Measurements from ENCODE around the gene SLC40A1.
A peak's percentile ranks its signal among the peaks of the same experiment; 100 is the strongest.

The SLC40A1 gene

GRCh38 chr2:189599245-189599644 lies 18.7 kb upstream of the SLC40A1 start:
- no peak for DNase-seq (ENCODE audit: low spot score)

DNA sequence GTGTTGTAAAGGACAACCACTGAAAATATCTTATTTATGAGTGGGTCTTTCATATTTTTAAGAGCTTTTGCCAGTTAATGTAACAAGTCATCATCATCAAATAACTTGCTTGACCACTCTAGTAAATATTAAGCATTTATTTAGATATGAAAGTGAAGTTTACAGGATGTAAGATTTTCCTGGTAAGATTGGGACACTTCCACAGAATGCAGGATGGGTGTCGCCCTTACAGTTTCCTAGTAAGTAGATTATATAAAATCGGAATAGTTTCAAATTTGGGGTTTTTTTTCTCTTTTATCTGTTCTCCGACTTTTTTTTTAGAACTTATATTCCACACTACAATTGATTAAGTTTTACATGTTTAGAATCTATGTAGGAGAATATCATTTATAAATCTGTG lies 14.8 kb upstream of the SLC40A1 start:
- DNase-seq (ENCODE audit: low spot score): no peak

DNA sequence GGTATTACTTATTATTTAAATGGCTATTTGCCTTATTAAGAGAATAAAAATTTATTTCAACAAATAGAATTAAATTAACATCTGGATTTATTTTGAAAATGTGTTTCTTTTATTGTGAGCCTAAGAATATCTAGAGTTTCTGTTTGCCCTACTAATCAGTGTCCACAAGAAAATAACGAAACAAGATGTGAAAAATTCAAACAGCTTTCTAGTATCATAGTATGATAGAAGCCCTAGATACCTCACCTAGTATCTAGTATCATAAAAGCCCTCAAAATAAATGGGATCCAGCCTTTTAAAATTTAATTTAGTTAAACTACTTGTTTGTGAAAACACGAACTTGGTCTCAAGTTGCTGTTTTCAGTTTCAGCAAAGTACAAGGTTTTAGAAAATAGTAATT lies 13.7 kb upstream of the SLC40A1 start:
- DNase-seq (ENCODE audit: low spot score): no peak

DNA sequence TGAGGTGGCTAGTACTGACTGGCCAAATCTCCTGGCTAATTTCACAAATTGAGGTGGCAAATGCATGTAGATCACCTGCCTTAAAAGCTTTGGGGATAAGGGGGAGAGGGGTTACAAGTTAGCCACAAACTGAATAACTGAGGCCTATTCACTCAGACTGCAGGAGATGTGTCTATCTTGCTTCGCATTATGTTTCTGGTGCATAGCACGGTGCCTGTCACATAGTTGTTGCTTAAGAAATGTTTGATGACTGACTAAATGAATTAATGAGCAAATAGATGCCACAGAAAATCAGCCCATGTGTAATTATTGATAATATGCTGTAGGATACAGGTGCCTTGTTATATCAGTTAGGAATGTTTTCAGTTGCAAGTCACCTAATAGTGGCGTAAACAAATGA lies 12.5 kb upstream of the SLC40A1 start:
- no peak for DNase-seq (ENCODE audit: low spot score)

- DNase-seq (ENCODE audit: low spot score): no peak
Measured at GRCh38 chr2:189592353-189592984, 11.9 kb upstream of the SLC40A1 start.

DNA sequence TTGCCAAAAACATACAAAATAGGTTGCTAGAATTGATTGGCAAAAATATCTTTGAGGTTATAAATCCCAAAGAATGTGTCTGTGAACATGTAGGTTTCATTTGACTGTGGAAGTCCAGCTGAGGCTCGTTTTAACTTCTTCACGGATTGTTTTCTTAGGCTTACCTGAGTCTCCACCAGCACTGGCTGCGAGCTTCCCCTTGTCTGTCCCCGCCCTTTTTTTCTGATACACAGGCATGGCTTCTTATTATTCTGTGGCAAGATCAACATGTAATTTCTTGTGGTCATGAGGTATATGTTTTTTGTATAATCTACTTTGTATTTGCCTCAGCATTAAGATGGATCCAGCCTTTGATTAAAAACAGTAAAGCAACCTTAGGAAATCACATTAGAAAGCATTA lies 7.2 kb upstream of the SLC40A1 start:
- DNase-seq (ENCODE audit: low spot score): no peak

- no peak for DNase-seq (ENCODE audit: low spot score)
Measured at GRCh38 chr2:189585226-189585756, 4.7 kb upstream of the SLC40A1 start.

GRCh38 chr2:189584686-189585085 lies 4.1 kb upstream of the SLC40A1 start:
- DNase-seq (ENCODE audit: low spot score): no peak

GRCh38 chr2:189583227-189584198 lies 2.9 kb upstream of the SLC40A1 start:
- DNase-seq (ENCODE audit: low spot score): no peak

DNA sequence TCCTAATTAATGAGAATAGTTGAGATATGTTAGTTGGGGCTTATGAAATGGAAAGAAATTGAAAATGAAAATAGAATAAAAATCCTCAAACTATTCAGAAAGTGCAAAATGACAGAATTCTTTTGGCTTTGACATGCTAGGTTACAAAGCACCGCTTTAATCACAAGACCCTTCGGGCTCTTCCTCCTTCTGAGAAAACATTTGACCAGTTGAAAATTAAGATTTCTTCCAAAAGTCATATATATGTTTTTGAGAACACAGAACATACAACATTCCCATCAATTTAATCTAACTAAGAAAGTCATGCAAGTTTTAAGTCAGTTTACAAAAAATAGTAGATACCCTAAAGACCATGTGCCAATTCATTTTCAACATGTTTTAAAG lies 2.2 kb upstream of the SLC40A1 start:
- DNase-seq (ENCODE audit: low spot score): no peak

- DNase-seq (ENCODE audit: low spot score): no peak
Measured at GRCh38 chr2:189582140-189582808, 1.7 kb upstream of the SLC40A1 start.

- peak; percentile 63 for DNase-seq (ENCODE audit: low spot score)
Measured at GRCh38 chr2:189581354-189582139, 961 bp upstream of the SLC40A1 start.

- DNase-seq (ENCODE audit: low spot score): peak; percentile 37
Measured at GRCh38 chr2:189580241-189580651, 340 bp downstream of the SLC40A1 start.

DNA sequence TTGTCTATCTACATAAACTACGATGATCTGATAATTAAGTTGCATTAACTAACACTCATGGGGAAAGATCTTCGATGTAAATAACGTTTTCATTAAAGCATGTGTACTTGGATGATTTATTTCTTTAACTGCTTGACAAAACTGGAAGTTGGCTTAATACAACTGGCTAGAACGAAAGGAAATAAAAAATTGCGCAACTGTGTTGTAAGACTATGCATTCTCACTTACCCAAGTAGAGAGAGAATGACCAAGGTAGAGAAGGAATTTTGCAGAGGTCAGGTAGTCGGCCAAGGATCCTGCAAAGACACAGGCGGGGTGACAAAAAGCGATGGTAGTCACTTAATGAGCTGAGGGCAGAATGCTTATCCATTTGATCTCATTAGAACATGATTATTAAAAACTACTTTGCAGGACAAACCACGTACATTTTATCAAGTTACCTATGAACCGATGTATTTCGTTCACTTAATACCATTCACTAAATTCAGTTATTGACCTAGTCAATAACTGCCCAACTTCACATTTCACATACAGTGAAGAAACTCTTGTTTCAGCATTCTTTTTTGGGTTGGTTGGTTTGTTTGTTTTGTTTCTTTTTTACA lies 900 bp downstream of the SLC40A1 start:
- no peak for DNase-seq (ENCODE audit: low spot score)

GRCh38 chr2:189578272-189578950 lies 2.2 kb downstream of the SLC40A1 start:
- no peak for DNase-seq (ENCODE audit: low spot score)

DNA sequence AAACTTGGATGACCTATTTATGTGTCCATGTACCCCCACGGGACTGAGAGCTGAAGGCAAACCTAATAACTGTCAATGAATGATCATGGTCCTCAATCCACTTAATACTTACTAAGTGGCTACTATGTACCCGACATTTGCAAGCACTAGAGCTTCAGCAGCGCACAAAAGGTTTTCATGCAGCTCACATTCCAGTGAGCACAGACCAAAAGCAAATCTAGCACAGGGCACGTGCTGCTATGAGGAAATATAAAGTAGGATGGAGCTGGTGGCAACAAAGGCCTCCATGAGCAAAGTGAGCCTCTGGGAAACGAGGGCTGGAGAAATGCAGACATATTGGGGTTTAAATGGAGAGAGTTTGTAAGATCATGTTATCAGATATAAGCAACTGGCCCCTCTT lies 3.5 kb downstream of the SLC40A1 start:
- no peak for DNase-seq (ENCODE audit: low spot score)

DNA sequence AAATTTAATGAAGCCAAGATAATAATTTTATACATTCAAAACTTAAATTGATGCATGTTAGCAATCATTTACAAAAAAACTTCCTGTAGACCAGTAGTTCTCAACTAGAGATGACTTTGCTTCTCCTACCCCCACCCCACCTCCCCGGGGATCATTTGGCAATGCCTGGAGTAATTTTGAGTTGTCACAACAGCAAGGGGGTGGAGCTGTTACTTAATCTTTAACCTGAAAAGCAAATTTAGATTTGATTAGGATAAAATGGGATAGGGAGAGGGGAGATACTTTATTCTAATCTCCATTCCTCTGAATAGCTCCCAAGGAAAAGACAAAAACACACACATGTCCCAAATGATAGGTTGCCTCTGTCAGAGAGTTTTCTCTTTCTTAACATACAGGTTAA lies 4.2 kb downstream of the SLC40A1 start:
- DNase-seq (ENCODE audit: low spot score): no peak

DNA sequence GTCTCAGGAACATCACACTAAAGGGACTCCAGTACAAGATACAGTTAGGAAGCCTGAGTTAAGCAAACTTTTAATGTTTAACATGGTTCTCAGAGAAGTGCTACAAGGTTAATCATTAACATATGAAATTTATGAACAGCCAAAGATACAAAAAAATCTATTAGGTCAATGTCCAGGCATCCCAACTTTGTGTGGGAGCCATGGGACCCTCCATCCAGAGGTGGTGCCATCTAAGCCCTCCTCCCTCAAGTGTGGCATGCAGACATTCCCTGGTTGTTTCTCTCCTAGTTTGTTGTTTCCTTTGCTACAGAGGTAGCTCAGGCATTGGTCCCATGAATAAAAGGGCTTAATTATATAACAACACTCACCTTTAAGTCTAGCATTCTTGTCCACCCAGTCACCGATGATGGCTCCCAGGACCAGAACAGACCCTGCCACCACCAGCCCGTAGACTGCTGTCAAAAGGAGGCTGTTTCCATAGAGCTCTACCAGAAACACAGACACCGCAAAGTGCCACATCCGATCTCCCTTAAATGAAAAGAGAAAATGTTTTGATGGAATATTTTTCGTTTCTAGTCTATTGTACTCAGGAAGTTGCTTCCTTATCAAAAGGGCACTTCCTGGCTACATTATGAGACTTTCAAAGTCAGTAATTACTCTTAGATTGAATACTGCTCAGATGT lies 5.7 kb downstream of the SLC40A1 start:
- no peak for DNase-seq (ENCODE audit: low spot score)

DNA sequence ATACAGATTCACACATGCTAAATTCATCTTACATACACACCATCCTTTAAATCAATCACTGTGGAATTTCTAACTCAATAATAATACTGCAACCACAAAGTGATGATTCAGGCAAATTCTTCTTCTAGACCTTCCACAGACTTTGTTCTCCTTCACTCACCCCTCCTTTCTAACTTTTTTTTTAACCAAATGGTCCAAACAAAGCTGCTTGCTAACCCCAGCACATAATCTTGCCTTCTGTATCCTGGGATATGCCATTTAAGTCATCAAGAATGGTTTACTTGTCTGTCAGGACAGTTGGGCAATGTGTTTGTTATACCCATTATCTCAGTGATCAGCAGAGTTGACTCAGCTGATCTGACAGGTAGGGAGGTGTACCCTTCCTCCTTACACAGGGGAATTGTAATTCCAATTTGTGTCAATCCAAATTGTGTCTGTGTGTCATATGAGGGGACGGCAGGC lies 10.0 kb downstream of the SLC40A1 start:
- no peak for DNase-seq (ENCODE audit: low spot score)

- no peak for DNase-seq (ENCODE audit: low spot score)
Measured at GRCh38 chr2:189569295-189569910, 11.2 kb downstream of the SLC40A1 start.
